HepG2 (cell line): ENCODE measurements around the gene SPATA21. TPM values are rescaled to one million over a fixed set of nuclear protein-coding genes. Genes with fewer than 3 reads are reported as not detected.

ENCODE experiments used
- ATAC-seq: fragments of 200-7000 bp; cut with Tn5 transposase; 3 replicates; pipeline ENCODE4 v1.9.1; 2020; ENCODE audit warnings: mild to moderate bottlenecking, moderate library complexity
- BruUV-seq: library from RNA; stranded (reverse); fragments of 400-500 nt; replicated peaks from 2 replicates; lab custom pipeline; 2021; lab: Mats Ljungman, UMichigan
- CTCF ChIA-PET: fragments of 300-600 bp; formaldehyde crosslinking; extraction: SDS; loops from one replicate; lab custom pipeline; 2021; ENCODE audit warnings: low total read pairs, inconsistent platforms, low intra/inter-chr PET ratio; lab: Yijun Ruan, JAX
- POLR2A ChIA-PET: fragments of 350-600 bp; sonication (Branson Sonifier 250); formaldehyde crosslinking; loops from one replicate; lab custom pipeline; 2020; ENCODE audit warnings: antibody characterized with exemption, inconsistent platforms; lab: Yijun Ruan, JAX
- DNase-seq: peaks from one replicate; pipeline ENCODE4 v3.0.0-alpha.2; 2015; ENCODE audit warnings: low spot score
- FAIRE-seq: peaks from 3 replicates; lab custom pipeline; 2011; peaks lifted over from hg19 to GRCh38; lab: Jason Lieb, UNC
- H2AFZ ChIP-seq: one replicate; pipeline ENCODE4 v1.6.1; 2011; ENCODE audit warnings: low read length, inconsistent platforms
- H3K27ac ChIP-seq: fragments of 300-600 bp; 3 replicates; pipeline ENCODE4 v1.8.0; 2011; ENCODE audit warnings: mixed run types, mild to moderate bottlenecking, mixed read lengths, low read length, inconsistent platforms; ENCODE audit not compliant: insufficient read depth; ENCODE audit errors: extremely low read length
- H3K27me3 ChIP-seq, 2 experiments: fragments of 200-600 bp in 1 of 2; 2 replicates in 1 of 2; 3 replicates in 1 of 2; pipeline versions ENCODE4 v1.6.0 to v1.8.0; 2011; ENCODE audit warnings: low read length in 2 of 2, mild to moderate bottlenecking in 2 of 2, moderate library complexity in 2 of 2, inconsistent platforms in 1 of 2; ENCODE audit not compliant: insufficient read depth in 2 of 2, control insufficient read depth in 1 of 2
- H3K36me3 ChIP-seq, 2 experiments: fragments of 200-600 bp in 1 of 2; replicated peaks in 1 of 2; 2 replicates in 1 of 2; 3 replicates in 1 of 2; pipeline versions ENCODE4 v1.5.1 to v1.8.0; 2011; ENCODE audit warnings: low read length in 2 of 2, inconsistent platforms in 1 of 2; ENCODE audit not compliant: insufficient read depth in 2 of 2, control insufficient read depth in 1 of 2
- H3K4me1 ChIP-seq: 2 replicates; pipeline ENCODE4 v1.5.1; 2012; ENCODE audit warnings: low read length, inconsistent platforms; ENCODE audit not compliant: insufficient read depth
- H3K4me2 ChIP-seq: 2 replicates; pipeline ENCODE4 v1.6.0; 2011; ENCODE audit warnings: low read depth, low read length, inconsistent platforms
- H3K4me3 ChIP-seq, 3 experiments: fragments of 200-600 bp in 1 of 3; sonication (generic), shearing (Covaris generic) in 1 of 3; replicated peaks in 1 of 3; 2 replicates each; pipeline ENCODE4 v1.5.1; 2011 to 2016; ENCODE audit warnings: low read length in 3 of 3, inconsistent platforms in 2 of 3, low read depth in 2 of 3, mild to moderate bottlenecking in 2 of 3, control low read depth in 1 of 3, mixed read lengths in 1 of 3; ENCODE audit not compliant: insufficient read depth in 1 of 3
- H3K79me2 ChIP-seq: one replicate; pipeline ENCODE4 v1.6.1; 2011; ENCODE audit warnings: low read length, inconsistent platforms; ENCODE audit not compliant: insufficient read depth
- H3K9ac ChIP-seq: 2 replicates; pipeline ENCODE4 v1.6.0; 2011; ENCODE audit warnings: mild to moderate bottlenecking, low read depth, low read length, inconsistent platforms; ENCODE audit not compliant: insufficient read depth
- H3K9me3 ChIP-seq: 2 replicates; pipeline ENCODE4 v1.5.1; 2012; ENCODE audit warnings: mild to moderate bottlenecking, low read length
- H4K20me1 ChIP-seq: 2 replicates; pipeline ENCODE4 v1.6.0; 2011; ENCODE audit warnings: inconsistent platforms, mild to moderate bottlenecking, low read length, moderate library complexity; ENCODE audit not compliant: insufficient read depth
- CBFB ChIP-seq: sonication (generic); formaldehyde crosslinking; IDR thresholded peaks from 2 replicates; pipeline ENCODE4 v1.4.0; 2020; ENCODE audit warnings: missing genetic modification reagents
- FOXP4 ChIP-seq: sonication (generic); formaldehyde crosslinking; IDR thresholded peaks from 2 replicates; pipeline ENCODE4 v1.4.0; 2020; ENCODE audit warnings: missing genetic modification reagents
- HHEX ChIP-seq: IDR thresholded peaks from 2 replicates; pipeline ENCODE4 v1.6.1; 2016; ENCODE audit warnings: control low read depth
- HIC2 ChIP-seq: sonication (generic); formaldehyde crosslinking; IDR thresholded peaks from 2 replicates; pipeline ENCODE4 v1.9.0; 2022; ENCODE audit warnings: low read depth, missing genetic modification reagents
- HMGXB3 ChIP-seq: sonication (generic); formaldehyde crosslinking; IDR thresholded peaks from 2 replicates; pipeline ENCODE4 v1.4.0; 2020; ENCODE audit warnings: missing genetic modification reagents, borderline replicate concordance
- JUN ChIP-seq: sonication (generic); formaldehyde crosslinking; IDR thresholded peaks from 2 replicates; pipeline ENCODE4 v1.4.0; 2020; ENCODE audit warnings: mild to moderate bottlenecking, missing genetic modification reagents
- NONO ChIP-seq, 2 experiments: fragments of 450-650 bp in 1 of 2; sonication (generic) in 1 of 2; formaldehyde crosslinking in 1 of 2; IDR thresholded peaks in 1 of 2; conservative IDR thresholded peaks in 1 of 2; 2 replicates each; pipeline versions ENCODE4 v1.6.1 to v1.8.0; 2017 to 2022; ENCODE audit warnings: mild to moderate bottlenecking in 1 of 2, missing genetic modification reagents in 1 of 2, moderate library complexity in 1 of 2
- PHF21A ChIP-seq: sonication (generic); formaldehyde crosslinking; IDR thresholded peaks from 2 replicates; pipeline ENCODE4 v1.5.0; 2020; ENCODE audit warnings: mild to moderate bottlenecking, missing genetic modification reagents
- POLR2G ChIP-seq: fragments of 200-400 bp; formaldehyde crosslinking; IDR thresholded peaks from 2 replicates; pipeline ENCODE4 v1.6.1; 2018; ENCODE audit warnings: mild to moderate bottlenecking, low read depth, low read length, moderate library complexity
- PTBP1 ChIP-seq: fragments of 200-400 bp; formaldehyde crosslinking; IDR thresholded peaks from 2 replicates; pipeline ENCODE4 v1.6.1; 2018; ENCODE audit warnings: low read length, low read depth; ENCODE audit not compliant: poor library complexity, severe bottlenecking
- RXRB ChIP-seq: IDR thresholded peaks from 2 replicates; pipeline ENCODE4 v1.6.1; 2016; ENCODE audit warnings: borderline replicate concordance, missing genetic modification reagents, missing compliant biosample characterization
- SNAPC2 ChIP-seq: sonication (generic); formaldehyde crosslinking; IDR thresholded peaks from 2 replicates; pipeline ENCODE4 v1.8.1; 2022; ENCODE audit warnings: mild to moderate bottlenecking, missing genetic modification reagents
- TP53 ChIP-seq: sonication (generic); formaldehyde crosslinking; conservative IDR thresholded peaks from 2 replicates; pipeline ENCODE4 v1.4.0; 2020; ENCODE audit warnings: missing genetic modification reagents
- ZNF136 ChIP-seq: sonication (generic); formaldehyde crosslinking; IDR thresholded peaks from 2 replicates; pipeline ENCODE4 v1.8.1; 2022; ENCODE audit warnings: low read depth, mild to moderate bottlenecking, moderate library complexity, missing genetic modification reagents
- ZNF274 ChIP-seq: sonication (generic); formaldehyde crosslinking; IDR thresholded peaks from 2 replicates; pipeline ENCODE4 v1.5.1; 2020; ENCODE audit warnings: mild to moderate bottlenecking, missing genetic modification reagents
- ZNF569 ChIP-seq: sonication (generic); formaldehyde crosslinking; IDR thresholded peaks from 2 replicates; pipeline ENCODE4 v1.5.0; 2020; ENCODE audit warnings: mild to moderate bottlenecking, missing genetic modification reagents, moderate library complexity, borderline replicate concordance
- ZNF749 ChIP-seq: sonication (generic); formaldehyde crosslinking; IDR thresholded peaks from 2 replicates; pipeline ENCODE4 v1.8.0; 2022; ENCODE audit warnings: mild to moderate bottlenecking, missing genetic modification reagents, moderate library complexity, borderline replicate concordance
- ZNF891 ChIP-seq: sonication (generic); formaldehyde crosslinking; IDR thresholded peaks from 2 replicates; pipeline ENCODE4 v1.5.0; 2020; ENCODE audit warnings: mild to moderate bottlenecking, missing genetic modification reagents
- WGBS: methylation state at CpG from one replicate; pipeline ENCODE4 v1.1.6; 2017; ENCODE audit warnings: low lambda C conversion rate; 5-methylcytosine and 5-hydroxymethylcytosine counted together
- in situ Hi-C: cut with HindIII; loops from 2 replicates; pipeline ENCODE4 v1.10.0; 2017; ENCODE audit warnings: low pct_unique_long_range_greater_than_20kb; ENCODE audit not compliant: extremely low pct_ligation_motif_present
- intact Hi-C: fragments of 100-400 bp; cut with micrococcal nuclease; formaldehyde crosslinking; loops from one replicate; pipeline ENCODE4 v1.10.0; 2022; ENCODE audit not compliant: unreplicated experiment
- polyA plus RNA-seq, 8 experiments: library from polyadenylated mRNA; depleted of rRNA in 3 of 8; stranded (reverse) in 7 of 8; unstranded in 1 of 8; fragments of >200 nt; fragmentation: Illumina TruSeq in 4 of 8; extraction: Trizol in 4 of 8; gene quantifications; 2 replicates each; pipeline versions ENCODE4 v1.2.1 to v1.2.3, GENCODE V29; 2011 to 2016; ENCODE audit warnings: low read depth in 4 of 8, missing spikeins in 1 of 8, mixed read lengths in 1 of 8; ENCODE audit not compliant: insufficient read depth in 1 of 8
- total RNA-seq, 5 experiments: library from RNA; depleted of rRNA; stranded (reverse); fragments of >200 nt; fragmentation: Illumina TruSeq; extraction: Trizol; gene quantifications; 2 replicates each; pipeline ENCODE4 v1.2.3, GENCODE V29; 2016; ENCODE audit warnings: low read depth in 1 of 5

The SPATA21 gene
- total and polyA plus RNA-seq, 2 of the 13 experiments (the other 11 are each of a cell fraction or from before 2014, with no cell fraction given), result 0.80 to 1.4 TPM

- peaks cover 24% of the 10 kb centered on the region for H3K4me1 ChIP-seq
- in situ Hi-C loops (no loop called here), intact Hi-C loops (no loop called here)
- H2AFZ ChIP-seq, result no peak overlapping the region
- H3K36me3 ChIP-seq, result peaks cover 9 to 28% of the 10 kb centered on the region in 2 experiments; a peak in 4 of 5 replicates
- H3K27ac ChIP-seq, result no peak overlapping the region
- no TSS peak for BruUV-seq
- WGBS, result 99% methylated on average over 7 of the region's 7 CpGs
- no peak overlapping the region; a peak in 1 of 6 replicates for H3K4me3 ChIP-seq
- no peak overlapping the region for H3K4me2 ChIP-seq
- H3K27me3 ChIP-seq, result no peaks in the 10 kb centered on the region; a peak in 1 of 5 replicates
- no peak for FAIRE-seq
- no peaks in the 10 kb centered on the region for H3K9me3 ChIP-seq
- ATAC-seq, result no peak
- 0 out of 2 replicates have a peak overlapping the region, but pooled peaks have one; percentile 88 for H3K9ac ChIP-seq
- ChIA-PET POLR2A (interaction anchor here (0.6 kb wide), 1 partner anchor 50 kb away, joined by 3 read pairs; no protein-coding TSS in a partner anchor), CTCF (no interaction called here)
- H4K20me1 ChIP-seq, result no peaks in the 10 kb centered on the region
- DNase-seq, result no peak
- peaks cover 17% of the 10 kb centered on the region for H3K79me2 ChIP-seq
- TF ChIP-seq NONO (IDR thresholded peaks at IDR 0.05) (no peak), NONO (CRISPR knock-in tag; conservative IDR thresholded peaks at IDR 0.05) (no peak), HMGXB3 (no peak), JUN (CRISPR knock-in tag) (no peak), ZNF891 (no peak), SNAPC2 (CRISPR knock-in tag) (no peak), PTBP1 (no peak), TP53 (CRISPR knock-in tag) (no peak), CBFB (CRISPR knock-in tag) (no peak), FOXP4 (CRISPR knock-in tag) (no peak), HIC2 (no peak), ZNF274 (CRISPR knock-in tag) (no peak), ZNF136 (CRISPR knock-in tag) (no peak), ZNF569 (CRISPR knock-in tag) (no peak), ZNF749 (CRISPR knock-in tag) (no peak), HHEX (CRISPR knock-in tag) (no peak), RXRB (CRISPR knock-in tag) (no peak), PHF21A (CRISPR knock-in tag) (no peak), POLR2G (no peak)
Observed at GRCh38 chr1:16442265-16442664, 5.0 kb upstream of the SPATA21 start.
